GM20431 (cell line): Measurements from ENCODE around the gene IL25.
"Not testable (repeated sequence)": the region's sequence is repeated elsewhere in the genome, so short reads cannot be mapped to it uniquely, and the experiment has no call there.

Source experiments
- in situ Hi-C: fragments of 300-500 bp; cut with MseI, MboI; formaldehyde crosslinking; loops from one replicate; pipeline ENCODE4 v1.15.0; 2020; ENCODE audit warnings: low sequenced_read_pairs; ENCODE audit not compliant: unreplicated experiment

The IL25 gene

GRCh38 chr14:23425798-23426197 lies 53.2 kb downstream of the IL25 start:
- in situ Hi-C loops, result not testable (repeated sequence)
